Gastrocnemius medialis (tissue), 4 donors: ENCODE results near the gene NLGN1.

ENCODE experiments used
- CTCF ChIP-seq, 5 experiments: fragments of 450-650 bp in 3 of 5; fragments of 200-600 bp in 2 of 5; sonication (generic) in 2 of 5; IDR thresholded peaks in 4 of 5; conservative IDR thresholded peaks in 1 of 5; 1 replicate in 4 of 5; 2 replicates in 1 of 5; pipeline ENCODE4 v1.5.1; 2016 to 2019; ENCODE audit warnings: antibody characterized with exemption in 5 of 5, mild to moderate bottlenecking in 3 of 5, moderate library complexity in 3 of 5
- POLR2A ChIP-seq, 2 donors: fragments of 450-650 bp; IDR thresholded peaks; one replicate each; pipeline ENCODE4 v1.6.1; 2017; ENCODE audit warnings: antibody characterized with exemption in 2 of 2, mild to moderate bottlenecking in 2 of 2, moderate library complexity in 2 of 2

DNA sequence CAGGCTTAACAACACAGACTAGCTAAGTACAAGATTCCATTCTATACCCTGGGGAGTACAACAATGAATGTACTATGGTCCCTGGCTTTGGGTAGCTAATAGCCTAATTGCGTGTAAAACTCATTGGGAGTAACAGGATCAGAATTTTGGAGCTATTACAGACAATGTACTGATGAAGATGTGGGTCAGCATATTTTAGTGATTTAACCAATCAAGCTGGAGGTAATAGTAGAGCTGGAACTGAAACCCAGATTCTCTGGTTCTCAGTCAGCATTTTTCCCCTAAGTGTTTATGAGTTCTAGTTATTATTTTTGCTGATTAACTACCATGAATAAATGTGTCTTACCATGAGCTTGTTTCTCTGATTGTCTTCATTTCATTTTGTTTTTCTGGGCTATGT is 578.7 kb downstream of the NLGN1 start:
- TF ChIP-seq CTCF (IDR thresholded peaks at IDR 0.05 in 4 of 5, conservative IDR thresholded peaks at IDR 0.05 in 1 of 5) (no peak), POLR2A (IDR thresholded peaks at IDR 0.05) (no peak)
